ENCODE measurements around the gene DBT. TPM values are rescaled to one million over a fixed set of nuclear protein-coding genes. Genes with fewer than 3 reads are reported as not detected.

Gene DBT
- total RNA-seq, 2 experiments from 2014 or later = 11.8 to 12.6 TPM

- TF ChIP-seq CTCF (IDR thresholded peaks at IDR 0.05) = no peak
- DNase-seq = no peak
- no peak for ATAC-seq
- Mint-ChIP-seq H3K36me3 (ENCODE audit: low read depth) (peaks cover 29% of the 10 kb centered on the region), H3K4me1 (ENCODE audit: low read depth) (peaks cover 2% of the 10 kb centered on the region), H3K9me3 (no peaks in the 10 kb centered on the region), H3K4me3 (no peak overlapping the region), H3K27me3 (no peaks in the 10 kb centered on the region), H3K27ac (no peak overlapping the region)
- ChIA-PET POLR2A (no interaction called here), CTCF (interaction anchor here (1.2 kb wide), 1 partner anchor 8 kb away, joined by 3 read pairs; the partner anchor contains the start of genes SASS6 and TRMT13)
- intact Hi-C loops (cut with micrococcal nuclease) = loop anchor here (10.0 kb wide), 1 partner anchor 124 kb away; the partner anchor contains the start of gene RTCA
Observed at GRCh38 chr1:100141192-100141591, 108.4 kb downstream of the DBT start.

- H3K4me1 Mint-ChIP-seq (ENCODE audit: low read depth) = peaks cover 15% of the 10 kb centered on the region
- no peak overlapping the region for H3K27ac Mint-ChIP-seq
- CTCF ChIA-PET = no interaction called here
- POLR2A ChIA-PET = interaction anchor here (0.7 kb wide), 1 partner anchor 55 kb away, joined by 4 read pairs; no protein-coding TSS in a partner anchor
- DNase-seq (no peak), ATAC-seq (no peak)
- intact Hi-C loops (cut with micrococcal nuclease) = loop anchor here (10.0 kb wide), 2 partner anchors 217 to 333 kb away; partner anchors contain the start of gene CDC14A
- no peaks in the 10 kb centered on the region for H3K9me3 Mint-ChIP-seq
- no peak for TF ChIP-seq CTCF (IDR thresholded peaks at IDR 0.05)
- H3K4me3 Mint-ChIP-seq = no peak overlapping the region
- no peaks in the 10 kb centered on the region for H3K27me3 Mint-ChIP-seq
- H3K36me3 Mint-ChIP-seq (ENCODE audit: low read depth) = peaks cover 25% of the 10 kb centered on the region
Observed at GRCh38 chr1:100137602-100138001, 112.0 kb downstream of the DBT start.

Small RNAs within 50 kb of the gene (microRNA-seq; reads per million reads assigned to microRNA genes)
- not detected for gene MIR553 (ENCODE audit: borderline microRNAs expressed, borderline replicate concordance)

Other genes starting within 250 kb of the DBT start
- 10 to 100 TPM; 12.9 to 13.6 TPM for gene SASS6, start 116.9 kb downstream of the DBT start, total RNA-seq
- 10 to 100 TPM; 15.5 to 17.5 TPM for gene TRMT13, start 116.7 kb downstream of the DBT start, total RNA-seq
- gene LRRC39, start 71.6 kb downstream of the DBT start, total RNA-seq = under 1 TPM; 0.34 to 0.92 TPM
- gene RTCA, start 16.4 kb upstream of the DBT start, total RNA-seq = 10 to 100 TPM; 44.7 to 46.0 TPM
- gene CDC14A, start 102.7 kb upstream of the DBT start, total RNA-seq = 10 to 100 TPM; 14.3 to 17.2 TPM

All from activated CD8-positive, alpha-beta T cell treated with anti-CD3 and anti-CD28 coated beads for 36 hours (primary cell).